HepG2 (cell line): ENCODE results near the gene HLA-F. TPM values are rescaled to one million over a fixed set of nuclear protein-coding genes. Genes with fewer than 3 reads are reported as not detected.

Source experiments
- ATAC-seq: fragments of 200-7000 bp; cut with Tn5 transposase; 3 replicates; pipeline ENCODE4 v1.9.1; 2020; ENCODE audit warnings: mild to moderate bottlenecking, moderate library complexity
- BruUV-seq: library from RNA; stranded (reverse); fragments of 400-500 nt; replicated peaks from 2 replicates; lab custom pipeline; 2021; lab: Mats Ljungman, UMichigan
- CTCF ChIA-PET: fragments of 300-600 bp; formaldehyde crosslinking; extraction: SDS; loops from one replicate; lab custom pipeline; 2021; ENCODE audit warnings: low total read pairs, inconsistent platforms, low intra/inter-chr PET ratio; lab: Yijun Ruan, JAX
- POLR2A ChIA-PET: fragments of 350-600 bp; sonication (Branson Sonifier 250); formaldehyde crosslinking; loops from one replicate; lab custom pipeline; 2020; ENCODE audit warnings: antibody characterized with exemption, inconsistent platforms; lab: Yijun Ruan, JAX
- DNase-seq: peaks from one replicate; pipeline ENCODE4 v3.0.0-alpha.2; 2015; ENCODE audit warnings: low spot score
- FAIRE-seq: peaks from 3 replicates; lab custom pipeline; 2011; peaks lifted over from hg19 to GRCh38; lab: Jason Lieb, UNC
- H2AFZ ChIP-seq: one replicate; pipeline ENCODE4 v1.6.1; 2011; ENCODE audit warnings: low read length, inconsistent platforms
- H3K27ac ChIP-seq: fragments of 300-600 bp; 3 replicates; pipeline ENCODE4 v1.8.0; 2011; ENCODE audit warnings: mixed run types, mild to moderate bottlenecking, mixed read lengths, low read length, inconsistent platforms; ENCODE audit not compliant: insufficient read depth; ENCODE audit errors: extremely low read length
- H3K27me3 ChIP-seq, 2 experiments: fragments of 200-600 bp in 1 of 2; 2 replicates in 1 of 2; 3 replicates in 1 of 2; pipeline versions ENCODE4 v1.6.0 to v1.8.0; 2011; ENCODE audit warnings: low read length in 2 of 2, mild to moderate bottlenecking in 2 of 2, moderate library complexity in 2 of 2, inconsistent platforms in 1 of 2; ENCODE audit not compliant: insufficient read depth in 2 of 2, control insufficient read depth in 1 of 2
- H3K36me3 ChIP-seq, 2 experiments: fragments of 200-600 bp in 1 of 2; replicated peaks in 1 of 2; 2 replicates in 1 of 2; 3 replicates in 1 of 2; pipeline versions ENCODE4 v1.5.1 to v1.8.0; 2011; ENCODE audit warnings: low read length in 2 of 2, inconsistent platforms in 1 of 2; ENCODE audit not compliant: insufficient read depth in 2 of 2, control insufficient read depth in 1 of 2
- H3K4me1 ChIP-seq: 2 replicates; pipeline ENCODE4 v1.5.1; 2012; ENCODE audit warnings: low read length, inconsistent platforms; ENCODE audit not compliant: insufficient read depth
- H3K4me2 ChIP-seq: 2 replicates; pipeline ENCODE4 v1.6.0; 2011; ENCODE audit warnings: low read depth, low read length, inconsistent platforms
- H3K4me3 ChIP-seq, 3 experiments: fragments of 200-600 bp in 1 of 3; sonication (generic), shearing (Covaris generic) in 1 of 3; replicated peaks in 1 of 3; 2 replicates each; pipeline ENCODE4 v1.5.1; 2011 to 2016; ENCODE audit warnings: low read length in 3 of 3, inconsistent platforms in 2 of 3, low read depth in 2 of 3, mild to moderate bottlenecking in 2 of 3, control low read depth in 1 of 3, mixed read lengths in 1 of 3; ENCODE audit not compliant: insufficient read depth in 1 of 3
- H3K79me2 ChIP-seq: one replicate; pipeline ENCODE4 v1.6.1; 2011; ENCODE audit warnings: low read length, inconsistent platforms; ENCODE audit not compliant: insufficient read depth
- H3K9ac ChIP-seq: 2 replicates; pipeline ENCODE4 v1.6.0; 2011; ENCODE audit warnings: mild to moderate bottlenecking, low read depth, low read length, inconsistent platforms; ENCODE audit not compliant: insufficient read depth
- H3K9me3 ChIP-seq: 2 replicates; pipeline ENCODE4 v1.5.1; 2012; ENCODE audit warnings: mild to moderate bottlenecking, low read length
- H4K20me1 ChIP-seq: 2 replicates; pipeline ENCODE4 v1.6.0; 2011; ENCODE audit warnings: inconsistent platforms, mild to moderate bottlenecking, low read length, moderate library complexity; ENCODE audit not compliant: insufficient read depth
- CEBPG ChIP-seq: IDR thresholded peaks from 2 replicates; pipeline ENCODE4 v1.6.1; 2016
- DBP ChIP-seq: sonication (generic); formaldehyde crosslinking; IDR thresholded peaks from 2 replicates; pipeline ENCODE4 v1.4.0; 2020; ENCODE audit warnings: missing genetic modification reagents; ENCODE audit errors: not compliant biosample characterization
- NR2F6 ChIP-seq, 2 experiments: IDR thresholded peaks; 2 replicates each; pipeline ENCODE4 v1.6.1; 2016; ENCODE audit warnings: antibody characterized with exemption in 1 of 2, mild to moderate bottlenecking in 1 of 2
- RAD21 ChIP-seq: fragments of 450-650 bp; formaldehyde crosslinking; IDR thresholded peaks from 2 replicates; pipeline ENCODE4 v1.5.0; 2020; ENCODE audit warnings: mild to moderate bottlenecking
- RARG ChIP-seq: sonication (generic); formaldehyde crosslinking; IDR thresholded peaks from 2 replicates; pipeline ENCODE4 v1.4.0; 2020; ENCODE audit warnings: low read depth, mild to moderate bottlenecking, missing genetic modification reagents
- RFX3 ChIP-seq: IDR thresholded peaks from 2 replicates; pipeline ENCODE4 v1.6.1; 2016; ENCODE audit warnings: missing biosample characterization, missing genetic modification reagents
- THAP7 ChIP-seq: sonication (generic); formaldehyde crosslinking; IDR thresholded peaks from 2 replicates; pipeline ENCODE4 v1.8.1; 2023; ENCODE audit warnings: mild to moderate bottlenecking, missing genetic modification reagents
- ZBTB1 ChIP-seq: sonication (generic); formaldehyde crosslinking; IDR thresholded peaks from 2 replicates; pipeline ENCODE4 v1.4.0; 2020; ENCODE audit warnings: missing genetic modification reagents, borderline replicate concordance
- ZBTB38 ChIP-seq: sonication (generic); formaldehyde crosslinking; IDR thresholded peaks from 2 replicates; pipeline ENCODE4 v1.5.1; 2020; ENCODE audit warnings: mild to moderate bottlenecking, missing genetic modification reagents
- ZGPAT ChIP-seq: IDR thresholded peaks from 2 replicates; pipeline ENCODE4 v1.6.1; 2016; ENCODE audit warnings: mild to moderate bottlenecking
- ZNF512 ChIP-seq: sonication (generic); formaldehyde crosslinking; IDR thresholded peaks from 2 replicates; pipeline ENCODE4 v1.4.0; 2020; ENCODE audit warnings: mild to moderate bottlenecking, missing genetic modification reagents
- ZNF790 ChIP-seq: sonication (generic); formaldehyde crosslinking; IDR thresholded peaks from 2 replicates; pipeline ENCODE4 v1.8.0; 2022; ENCODE audit warnings: missing genetic modification reagents, mild to moderate bottlenecking, borderline replicate concordance
- WGBS: methylation state at CpG from one replicate; pipeline ENCODE4 v1.1.6; 2017; ENCODE audit warnings: low lambda C conversion rate; 5-methylcytosine and 5-hydroxymethylcytosine counted together
- in situ Hi-C: cut with HindIII; loops from 2 replicates; pipeline ENCODE4 v1.10.0; 2017; ENCODE audit warnings: low pct_unique_long_range_greater_than_20kb; ENCODE audit not compliant: extremely low pct_ligation_motif_present
- intact Hi-C: fragments of 100-400 bp; cut with micrococcal nuclease; formaldehyde crosslinking; loops from one replicate; pipeline ENCODE4 v1.10.0; 2022; ENCODE audit not compliant: unreplicated experiment
- polyA plus RNA-seq, 8 experiments: library from polyadenylated mRNA; depleted of rRNA in 3 of 8; stranded (reverse) in 7 of 8; unstranded in 1 of 8; fragments of >200 nt; fragmentation: Illumina TruSeq in 4 of 8; extraction: Trizol in 4 of 8; gene quantifications; 2 replicates each; pipeline versions ENCODE4 v1.2.1 to v1.2.3, GENCODE V29; 2011 to 2016; ENCODE audit warnings: low read depth in 4 of 8, missing spikeins in 1 of 8, mixed read lengths in 1 of 8; ENCODE audit not compliant: insufficient read depth in 1 of 8
- total RNA-seq, 5 experiments: library from RNA; depleted of rRNA; stranded (reverse); fragments of >200 nt; fragmentation: Illumina TruSeq; extraction: Trizol; gene quantifications; 2 replicates each; pipeline ENCODE4 v1.2.3, GENCODE V29; 2016; ENCODE audit warnings: low read depth in 1 of 5

The HLA-F gene
- total and polyA plus RNA-seq, 2 of the 13 experiments (the other 11 are each of a cell fraction or from before 2014, with no cell fraction given): 6.0 to 6.1 TPM

- WGBS: 19% methylated on average over 2 of the region's 3 CpGs
- no TSS peak for BruUV-seq
- Histone ChIP-seq H2AFZ (no peak overlapping the region), H3K9ac (no peak overlapping the region), H3K79me2 (no peaks in the 10 kb centered on the region), H3K36me3 (no peaks in the 10 kb centered on the region), H3K27ac (no peak overlapping the region), H3K4me3 (no peak overlapping the region), H3K9me3 (no peaks in the 10 kb centered on the region), H3K4me1 (no peaks in the 10 kb centered on the region), H4K20me1 (no peaks in the 10 kb centered on the region), H3K4me2 (no peak overlapping the region), H3K27me3 (peaks cover 0 to 25% of the 10 kb centered on the region in 2 experiments; a peak in 3 of 5 replicates)
- CTCF ChIA-PET: no interaction called here
- ATAC-seq (no peak), DNase-seq (no peak), FAIRE-seq (no peak)
- POLR2A ChIA-PET: no interaction called here
- TF ChIP-seq RARG (no peak), CEBPG (CRISPR knock-in tag) (no peak), DBP (CRISPR knock-in tag) (no peak), THAP7 (CRISPR knock-in tag) (no peak), ZNF790 (no peak), ZBTB1 (CRISPR knock-in tag) (no peak), ZBTB38 (CRISPR knock-in tag) (no peak), ZNF512 (CRISPR knock-in tag) (no peak), ZGPAT (CRISPR knock-in tag) (no peak), NR2F6 (IDR thresholded peaks at IDR 0.05) (no peak), NR2F6 (CRISPR knock-in tag; IDR thresholded peaks at IDR 0.05) (no peak), RFX3 (CRISPR knock-in tag) (no peak), RAD21 (CRISPR knock-in tag) (no peak)
- in situ Hi-C loops: no loop called here
- intact Hi-C loops: no loop called here
Observed at GRCh38 chr6:29760328-29760727, 37.1 kb downstream of the HLA-F start.
